Measurements from ENCODE around the gene CAP2. TPM values are rescaled to one million over a fixed set of nuclear protein-coding genes. Genes with fewer than 3 reads are reported as not detected.

Gene CAP2
- total RNA-seq, 1 experiment from 2014 or later = 11.5 TPM

DNA sequence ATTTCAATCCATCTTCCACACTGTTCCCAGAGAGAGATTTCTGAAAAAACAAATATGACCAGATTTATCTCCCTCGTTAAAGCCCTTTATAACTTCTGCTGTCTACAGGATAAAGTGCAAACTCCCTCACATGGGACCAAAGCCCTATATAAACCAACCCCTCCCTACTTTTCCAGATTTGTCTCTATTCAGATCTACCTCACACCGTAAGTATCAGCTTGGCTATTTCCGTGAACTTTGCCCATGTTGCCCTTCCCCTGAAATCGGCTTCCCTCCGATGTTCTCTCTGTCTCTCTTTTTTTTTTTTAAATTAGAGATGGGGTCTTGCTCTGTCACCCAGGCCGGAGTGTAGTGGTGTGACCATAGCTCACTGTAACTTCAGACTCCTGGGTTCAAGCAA is 194.6 kb downstream of the CAP2 start:
- Histone ChIP-seq H3T11ph (ENCODE audit: low read length) (no peak overlapping the region), H2BK12ac (ENCODE audit: insufficient read length, low read depth, low read length) (no peak overlapping the region), H2BK120ac (ENCODE audit: low read depth, low read length, poor library complexity, severe bottlenecking) (no peak overlapping the region), H3K18ac (ENCODE audit: insufficient read length, low read depth, low read length) (no peak overlapping the region), H3K23ac (ENCODE audit: insufficient read length, low read depth, low read length) (no peak overlapping the region), H3K27me3 (ENCODE audit: insufficient read depth, low read length) (no peaks in the 10 kb centered on the region), H3K4me1 (ENCODE audit: insufficient read depth, low read length) (no peaks in the 10 kb centered on the region), H2AK5ac (ENCODE audit: insufficient read length, low read length) (no peak overlapping the region), H3K9ac (ENCODE audit: extremely low read depth, insufficient read length, low read length) (no peak overlapping the region), H3K14ac (ENCODE audit: insufficient read depth, low read length) (no peak overlapping the region), H3K79me2 (ENCODE audit: insufficient read depth, low read length) (no peaks in the 10 kb centered on the region), H4K20me1 (ENCODE audit: control insufficient read depth, insufficient read depth, insufficient read length) (no peaks in the 10 kb centered on the region), H3K56ac (ENCODE audit: insufficient read length, low read depth, low read length) (no peak overlapping the region), H3K23me2 (ENCODE audit: insufficient read length, low read depth, low read length, poor library complexity, severe bottlenecking) (no peaks in the 10 kb centered on the region), H4K91ac (ENCODE audit: insufficient read length, low read depth, low read length) (no peak overlapping the region), H3K4ac (ENCODE audit: low read depth, low read length) (no peak overlapping the region), H3K79me1 (ENCODE audit: insufficient read depth, low read depth, low read length, poor library complexity, severe bottlenecking) (no peaks in the 10 kb centered on the region), H4K5ac (ENCODE audit: insufficient read length, low read depth, low read length) (no peak overlapping the region), H3K9me3 (ENCODE audit: control insufficient read depth, low read depth, low read length) (no peaks in the 10 kb centered on the region), H2BK20ac (ENCODE audit: low read depth, low read length, poor library complexity, severe bottlenecking) (no peak overlapping the region), H2BK15ac (ENCODE audit: low read depth, low read length) (no peak overlapping the region), H3K27ac (ENCODE audit: insufficient read length, low read depth, low read length) (no peak overlapping the region), H4K8ac (replicated peaks; ENCODE audit: insufficient read length, low read depth, low read length) (no peak overlapping the region), H2AFZ (ENCODE audit: low read length) (no peak overlapping the region), H3K4me2 (ENCODE audit: insufficient read depth, insufficient read length, low read length) (no peak overlapping the region), H2BK5ac (ENCODE audit: insufficient read length, low read length) (no peak overlapping the region)
- Mint-ChIP-seq H3K9me3 (no peaks in the 10 kb centered on the region), H3K27me3 (ENCODE audit: low read depth) (no peaks in the 10 kb centered on the region), H3K36me3 (ENCODE audit: insufficient read depth in 1 of 3, low read depth in 3 of 3) (no peaks in the 10 kb centered on the region), H3K27ac (no peak overlapping the region), H3K4me1 (0 out of 4 replicates have a peak, but pooled peaks cover 2 to 3% of the 10 kb centered on the region in 2 experiments), H3K4me3 (no peak overlapping the region)
- no peak for DNase-seq
- no CpG with 5 or more reads among the region's 6 CpGs for WGBS (ENCODE audit: extremely low coverage, insufficient read length, low lambda C conversion rate)
- TF ChIP-seq, protein P1, sequence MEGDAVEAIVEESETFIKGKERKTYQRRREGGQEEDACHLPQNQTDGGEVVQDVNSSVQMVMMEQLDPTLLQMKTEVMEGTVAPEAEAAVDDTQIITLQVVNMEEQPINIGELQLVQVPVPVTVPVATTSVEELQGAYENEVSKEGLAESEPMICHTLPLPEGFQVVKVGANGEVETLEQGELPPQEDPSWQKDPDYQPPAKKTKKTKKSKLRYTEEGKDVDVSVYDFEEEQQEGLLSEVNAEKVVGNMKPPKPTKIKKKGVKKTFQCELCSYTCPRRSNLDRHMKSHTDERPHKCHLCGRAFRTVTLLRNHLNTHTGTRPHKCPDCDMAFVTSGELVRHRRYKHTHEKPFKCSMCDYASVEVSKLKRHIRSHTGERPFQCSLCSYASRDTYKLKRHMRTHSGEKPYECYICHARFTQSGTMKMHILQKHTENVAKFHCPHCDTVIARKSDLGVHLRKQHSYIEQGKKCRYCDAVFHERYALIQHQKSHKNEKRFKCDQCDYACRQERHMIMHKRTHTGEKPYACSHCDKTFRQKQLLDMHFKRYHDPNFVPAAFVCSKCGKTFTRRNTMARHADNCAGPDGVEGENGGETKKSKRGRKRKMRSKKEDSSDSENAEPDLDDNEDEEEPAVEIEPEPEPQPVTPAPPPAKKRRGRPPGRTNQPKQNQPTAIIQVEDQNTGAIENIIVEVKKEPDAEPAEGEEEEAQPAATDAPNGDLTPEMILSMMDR (conservative IDR thresholded peaks at IDR 0.05) = no peak
